OCI-LY3 (cell line): ENCODE measurements around the gene ZNF853.

Experiments used
- EZH2phosphoT487 ChIP-seq: fragments of 200-600 bp; shearing (Covaris generic); IDR thresholded peaks from 2 replicates; pipeline ENCODE4 v1.6.1; 2018; ENCODE audit warnings: antibody characterized with exemption, mixed run types, low read depth
- TF ChIP-seq, protein P1 (sequence below): fragments of 200-600, 300-600 bp; sonication (generic); IDR thresholded peaks from 2 replicates; pipeline ENCODE4 v1.5.1; 2014; ENCODE audit warnings: antibody characterized with exemption, low read length, low read depth

DNA sequence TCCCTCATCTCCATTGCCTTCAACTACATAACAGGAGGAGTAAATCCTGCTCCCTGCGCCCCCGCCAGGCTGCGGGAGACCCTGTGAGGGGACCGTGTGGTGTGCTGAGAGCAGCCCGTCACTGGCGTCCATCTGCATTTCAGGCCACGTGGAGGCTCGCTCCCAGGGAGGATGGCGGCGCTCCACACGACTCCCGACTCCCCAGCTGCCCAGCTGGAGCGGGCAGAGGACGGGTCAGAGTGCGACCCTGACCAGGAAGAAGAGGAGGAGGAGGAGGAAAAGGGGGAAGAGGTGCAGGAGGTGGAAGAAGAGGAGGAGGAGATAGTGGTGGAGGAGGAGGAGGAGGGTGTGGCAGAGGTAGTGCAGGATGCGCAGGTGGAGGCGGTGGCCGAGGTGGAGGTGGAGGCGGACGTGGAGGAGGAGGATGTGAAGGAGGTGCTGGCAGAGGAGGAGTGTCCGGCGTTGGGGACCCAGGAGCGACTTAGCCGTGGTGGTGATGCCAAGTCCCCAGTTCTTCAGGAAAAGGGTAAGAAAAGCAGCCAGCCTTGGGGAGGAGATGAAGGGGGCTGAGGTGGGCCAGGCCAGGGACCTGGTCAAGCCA, 26.9 kb downstream of the ZNF853 start:
- TF ChIP-seq, protein P1, sequence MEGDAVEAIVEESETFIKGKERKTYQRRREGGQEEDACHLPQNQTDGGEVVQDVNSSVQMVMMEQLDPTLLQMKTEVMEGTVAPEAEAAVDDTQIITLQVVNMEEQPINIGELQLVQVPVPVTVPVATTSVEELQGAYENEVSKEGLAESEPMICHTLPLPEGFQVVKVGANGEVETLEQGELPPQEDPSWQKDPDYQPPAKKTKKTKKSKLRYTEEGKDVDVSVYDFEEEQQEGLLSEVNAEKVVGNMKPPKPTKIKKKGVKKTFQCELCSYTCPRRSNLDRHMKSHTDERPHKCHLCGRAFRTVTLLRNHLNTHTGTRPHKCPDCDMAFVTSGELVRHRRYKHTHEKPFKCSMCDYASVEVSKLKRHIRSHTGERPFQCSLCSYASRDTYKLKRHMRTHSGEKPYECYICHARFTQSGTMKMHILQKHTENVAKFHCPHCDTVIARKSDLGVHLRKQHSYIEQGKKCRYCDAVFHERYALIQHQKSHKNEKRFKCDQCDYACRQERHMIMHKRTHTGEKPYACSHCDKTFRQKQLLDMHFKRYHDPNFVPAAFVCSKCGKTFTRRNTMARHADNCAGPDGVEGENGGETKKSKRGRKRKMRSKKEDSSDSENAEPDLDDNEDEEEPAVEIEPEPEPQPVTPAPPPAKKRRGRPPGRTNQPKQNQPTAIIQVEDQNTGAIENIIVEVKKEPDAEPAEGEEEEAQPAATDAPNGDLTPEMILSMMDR, result no peak
- no peak for TF ChIP-seq EZH2phosphoT487
